ENCODE data around the gene TIMP3.
"Not testable (repeated sequence)": the region's sequence is repeated elsewhere in the genome, so short reads cannot be mapped to it uniquely, and the experiment has no call there.

Gene TIMP3

GRCh38 chr22:32858121-32858703, 56.7 kb downstream of the TIMP3 start:
- no peak for DNase-seq

- no peak for DNase-seq
Measured at GRCh38 chr22:32858957-32859356, 57.5 kb downstream of the TIMP3 start.

GRCh38 chr22:32859743-32860142, 58.2 kb downstream of the TIMP3 start:
- DNase-seq, result no peak

GRCh38 chr22:32861330-32861729, 59.8 kb downstream of the TIMP3 start:
- no peak for DNase-seq

GRCh38 chr22:32862083-32862482, 60.6 kb downstream of the TIMP3 start:
- no peak for DNase-seq

GRCh38 chr22:32862936-32863661, 61.6 kb downstream of the TIMP3 start:
- no peak for DNase-seq

GRCh38 chr22:32864041-32864440, 62.5 kb downstream of the TIMP3 start:
- no peak for DNase-seq

- DNase-seq, result no peak
Measured at GRCh38 chr22:32864596-32864995, 63.1 kb downstream of the TIMP3 start.

GRCh38 chr22:32866953-32867352, 65.4 kb downstream of the TIMP3 start:
- no peak for DNase-seq

- no peak for DNase-seq
Measured at GRCh38 chr22:32868946-32869345, 67.4 kb downstream of the TIMP3 start.

- DNase-seq, result no peak
Measured at GRCh38 chr22:32870474-32870873, 69.0 kb downstream of the TIMP3 start.

GRCh38 chr22:32873604-32874003, 72.1 kb downstream of the TIMP3 start:
- not testable (repeated sequence) for DNase-seq

GRCh38 chr22:32874385-32874784, 72.9 kb downstream of the TIMP3 start:
- DNase-seq, result no peak

GRCh38 chr22:32874976-32875375, 73.5 kb downstream of the TIMP3 start:
- no peak for DNase-seq

- DNase-seq, result no peak
Measured at GRCh38 chr22:32876516-32876915, 75.0 kb downstream of the TIMP3 start.

GRCh38 chr22:32877196-32877595, 75.7 kb downstream of the TIMP3 start:
- DNase-seq, result no peak

- DNase-seq, result no peak
Measured at GRCh38 chr22:32879550-32879949, 78.0 kb downstream of the TIMP3 start.

GRCh38 chr22:32880061-32880460, 78.6 kb downstream of the TIMP3 start:
- DNase-seq, result no peak

GRCh38 chr22:32880505-32880892, 79.0 kb downstream of the TIMP3 start:
- no peak for DNase-seq

GRCh38 chr22:32880893-32881596, 79.5 kb downstream of the TIMP3 start:
- DNase-seq, result no peak

GRCh38 chr22:32882360-32882755, 80.9 kb downstream of the TIMP3 start:
- no peak for DNase-seq

- DNase-seq, result no peak
Measured at GRCh38 chr22:32882774-32883530, 81.4 kb downstream of the TIMP3 start.

GRCh38 chr22:32887324-32887980, 85.9 kb downstream of the TIMP3 start:
- DNase-seq, result no peak
